Measurements from ENCODE around the gene KCNQ1. TPM values are rescaled to one million over a fixed set of nuclear protein-coding genes. Genes with fewer than 3 reads are reported as not detected.

The KCNQ1 gene
- total and polyA plus RNA-seq, 2 of the 13 experiments (the other 11 are each of a cell fraction or from before 2014, with no cell fraction given) = 0.02 to 0.08 TPM

DNA sequence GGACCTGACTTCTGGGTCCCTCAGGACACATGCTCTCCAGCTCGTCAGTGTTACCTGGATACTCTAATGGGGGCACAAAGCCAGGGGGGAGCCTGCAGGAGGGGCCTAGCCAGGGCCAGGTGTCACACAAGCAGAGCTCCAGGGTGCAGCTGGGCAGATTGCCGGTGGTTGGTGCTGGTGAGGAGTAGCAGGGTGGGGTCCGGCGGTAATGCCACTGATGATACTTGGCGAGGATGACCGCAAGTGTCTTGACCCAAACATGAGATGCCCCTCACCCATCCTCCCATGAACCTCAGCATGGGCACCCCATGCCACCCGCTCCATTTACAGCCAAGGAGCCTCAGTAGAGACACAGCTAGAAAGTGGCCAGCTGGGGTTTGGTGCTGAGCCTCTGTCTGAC, 270.1 kb downstream of the KCNQ1 start:
- Histone ChIP-seq H3K27ac (ENCODE audit: extremely low read length, insufficient read depth, low read length) (no peak overlapping the region), H2AFZ (ENCODE audit: low read length) (no peak overlapping the region), H3K79me2 (ENCODE audit: insufficient read depth, low read length) (no peaks in the 10 kb centered on the region), H3K36me3 (replicated peaks in 1 of 2; ENCODE audit: control insufficient read depth in 1 of 2, insufficient read depth in 2 of 2, low read length in 2 of 2) (no peaks in the 10 kb centered on the region), H3K4me2 (ENCODE audit: low read depth, low read length) (no peak overlapping the region), H3K4me1 (ENCODE audit: insufficient read depth, low read length) (peaks cover 22% of the 10 kb centered on the region), H3K4me3 (replicated peaks in 1 of 3; ENCODE audit: insufficient read depth in 1 of 3, low read depth in 2 of 3, low read length in 3 of 3) (no peak overlapping the region), H3K9me3 (ENCODE audit: low read length) (peaks cover 11% of the 10 kb centered on the region), H3K27me3 (ENCODE audit: control insufficient read depth in 1 of 2, insufficient read depth in 2 of 2, low read length in 2 of 2) (peaks cover 18 to 88% of the 10 kb centered on the region in 2 experiments), H4K20me1 (ENCODE audit: insufficient read depth, low read length) (no peaks in the 10 kb centered on the region), H3K9ac (ENCODE audit: insufficient read depth, low read depth, low read length) (no peak overlapping the region)
- CTCF ChIA-PET (ENCODE audit: low intra/inter-chr PET ratio, low total read pairs) = no interaction called here
- no peak for DNase-seq (ENCODE audit: low spot score)
- BruUV-seq (replicated peaks) = no TSS peak
- in situ Hi-C loops (cut with HindIII; ENCODE audit: extremely low pct_ligation_motif_present, low pct_unique_long_range_greater_than_20kb) = no loop called here
- ATAC-seq = no peak
- 55% methylated on average over 4 of the region's 7 CpGs for WGBS (ENCODE audit: low lambda C conversion rate)
- POLR2A ChIA-PET = interaction anchor here (0.6 to 3.3 kb wide), 3 partner anchors 11 to 16 kb away, joined by 3 to 13 read pairs (median 3); no protein-coding TSS in a partner anchor
- FAIRE-seq = no peak
- intact Hi-C loops (cut with micrococcal nuclease; ENCODE audit: unreplicated experiment) = no loop called here
- no peak for TF ChIP-seq ZNF460 (CRISPR knock-in tag; IDR thresholded peaks at IDR 0.05; ENCODE audit: borderline replicate concordance)
- no peak for TF ChIP-seq ZNF747 (CRISPR knock-in tag; IDR thresholded peaks at IDR 0.05; ENCODE audit: borderline replicate concordance)
- no peak for TF ChIP-seq CBX5 (CRISPR knock-in tag; IDR thresholded peaks at IDR 0.05; ENCODE audit: borderline replicate concordance)
- TF ChIP-seq FLYWCH1 (CRISPR knock-in tag; IDR thresholded peaks at IDR 0.05) = no peak
- TF ChIP-seq, protein P1, sequence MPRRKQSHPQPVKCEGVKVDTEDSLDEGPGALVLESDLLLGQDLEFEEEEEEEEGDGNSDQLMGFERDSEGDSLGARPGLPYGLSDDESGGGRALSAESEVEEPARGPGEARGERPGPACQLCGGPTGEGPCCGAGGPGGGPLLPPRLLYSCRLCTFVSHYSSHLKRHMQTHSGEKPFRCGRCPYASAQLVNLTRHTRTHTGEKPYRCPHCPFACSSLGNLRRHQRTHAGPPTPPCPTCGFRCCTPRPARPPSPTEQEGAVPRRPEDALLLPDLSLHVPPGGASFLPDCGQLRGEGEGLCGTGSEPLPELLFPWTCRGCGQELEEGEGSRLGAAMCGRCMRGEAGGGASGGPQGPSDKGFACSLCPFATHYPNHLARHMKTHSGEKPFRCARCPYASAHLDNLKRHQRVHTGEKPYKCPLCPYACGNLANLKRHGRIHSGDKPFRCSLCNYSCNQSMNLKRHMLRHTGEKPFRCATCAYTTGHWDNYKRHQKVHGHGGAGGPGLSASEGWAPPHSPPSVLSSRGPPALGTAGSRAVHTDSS (CRISPR knock-in tag; conservative IDR thresholded peaks at IDR 0.05) = no peak
- no peak for TF ChIP-seq ZNF652 (CRISPR knock-in tag; IDR thresholded peaks at IDR 0.05; ENCODE audit: borderline replicate concordance, low read depth)
- TF ChIP-seq FOXJ3 (CRISPR knock-in tag; IDR thresholded peaks at IDR 0.05; ENCODE audit: borderline replicate concordance) = no peak
- no peak for TF ChIP-seq MLXIP (CRISPR knock-in tag; IDR thresholded peaks at IDR 0.05; ENCODE audit: borderline replicate concordance)
- no peak for TF ChIP-seq SNRNP70 (IDR thresholded peaks at IDR 0.05; ENCODE audit: low read depth, low read length)
- TF ChIP-seq BCL6 (CRISPR knock-in tag; IDR thresholded peaks at IDR 0.05) = no peak
- no peak for TF ChIP-seq TCF12 (IDR thresholded peaks at IDR 0.05)
- no peak for TF ChIP-seq TCF12 (CRISPR knock-in tag; IDR thresholded peaks at IDR 0.05)
- no peak for TF ChIP-seq HES4 (CRISPR knock-in tag; IDR thresholded peaks at IDR 0.05; ENCODE audit: borderline replicate concordance)

All from HepG2 (cell line).